MCF 10A (cell line): ENCODE data around the gene ARL5C. TPM values are rescaled to one million over a fixed set of nuclear protein-coding genes. Genes with fewer than 3 reads are reported as not detected.

ENCODE experiments used
- BruUV-seq: library from RNA; stranded (reverse); fragments of 400-500 nt; replicated peaks from 2 replicates; lab custom pipeline; 2021; lab: Mats Ljungman, UMichigan
- CTCF ChIA-PET: fragments of 300-600 bp; sonication (Branson Sonifier 250); formaldehyde crosslinking; extraction: SDS; loops from one replicate; lab custom pipeline; 2021; ENCODE audit warnings: antibody characterized with exemption, inconsistent platforms; lab: Yijun Ruan, JAX
- POLR2A ChIA-PET: fragments of 300-600, 350-650 bp; sonication (Branson Sonifier 250); formaldehyde crosslinking; extraction: SDS; loops from one replicate; lab custom pipeline; 2020; ENCODE audit warnings: antibody characterized with exemption, inconsistent platforms; lab: Yijun Ruan, JAX
- DNase-seq: peaks from one replicate; pipeline ENCODE4 v3.0.0-alpha.2; 2018; ENCODE audit not compliant: unreplicated experiment
- H3K27ac Mint-ChIP-seq: one replicate; pipeline ENCODE4 v1.8.0; 2022; ENCODE audit warnings: mild to moderate bottlenecking, low read depth, mixed read lengths; ENCODE audit not compliant: unreplicated experiment
- H3K27me3 Mint-ChIP-seq: one replicate; pipeline ENCODE4 v1.8.0; 2022; ENCODE audit warnings: mixed read lengths; ENCODE audit not compliant: insufficient read depth, unreplicated experiment
- H3K36me3 Mint-ChIP-seq: one replicate; pipeline ENCODE4 v1.8.0; 2022; ENCODE audit warnings: mild to moderate bottlenecking, moderate library complexity, mixed read lengths; ENCODE audit not compliant: insufficient read depth, unreplicated experiment
- H3K4me1 Mint-ChIP-seq: one replicate; pipeline ENCODE4 v1.8.0; 2022; ENCODE audit warnings: mixed read lengths; ENCODE audit not compliant: insufficient read depth, unreplicated experiment
- H3K4me3 Mint-ChIP-seq: one replicate; pipeline ENCODE4 v1.8.0; 2022; ENCODE audit warnings: mild to moderate bottlenecking, moderate library complexity, mixed read lengths; ENCODE audit not compliant: unreplicated experiment
- H3K9me3 Mint-ChIP-seq: one replicate; pipeline ENCODE4 v1.8.0; 2022; ENCODE audit warnings: mixed read lengths; ENCODE audit not compliant: unreplicated experiment
- intact Hi-C: fragments of 100-400 bp; cut with micrococcal nuclease; formaldehyde crosslinking; loops from 2 replicates; pipeline ENCODE4 v1.14.1; 2022
- total RNA-seq: library from RNA; stranded (reverse); gene quantifications from 2 replicates; pipeline ENCODE4 v1.2.3, GENCODE V29; 2022
- TF ChIP-seq, protein P1 (sequence below): fragments of 200-600 bp; IDR thresholded peaks from one replicate; pipeline ENCODE4 v1.8.0; 2022; ENCODE audit warnings: antibody characterized with exemption, mild to moderate bottlenecking; ENCODE audit not compliant: unreplicated experiment

ARL5C gene
- total RNA-seq, 1 experiment from 2014 or later = not detected

DNA sequence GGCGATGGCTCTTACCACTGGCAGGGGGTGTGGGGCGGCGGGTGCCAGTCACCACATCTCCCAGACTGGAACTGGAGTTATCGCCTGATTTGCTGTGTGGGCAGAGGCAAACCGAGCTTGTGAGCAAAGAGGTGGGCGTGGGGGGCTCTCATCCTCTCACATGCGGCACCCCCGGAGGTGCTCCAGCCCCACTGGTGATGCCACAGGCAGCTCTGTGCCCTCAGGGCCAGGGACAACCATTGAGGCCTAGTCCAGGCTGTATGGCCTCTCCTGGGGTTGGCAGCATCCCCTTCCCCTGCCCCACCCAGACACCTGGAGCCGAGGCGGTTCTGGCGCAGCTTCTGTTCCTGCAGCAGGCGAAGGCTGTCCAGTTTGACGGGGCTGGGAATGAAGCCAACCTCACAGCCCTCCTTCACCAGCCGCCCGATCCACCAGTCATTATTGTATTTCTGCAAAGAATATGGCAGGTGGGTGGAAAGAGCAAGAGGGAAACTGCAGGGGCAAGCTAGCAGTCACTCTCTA lies 20.6 kb upstream of the ARL5C start:
- ChIA-PET CTCF (no interaction called here), POLR2A (interaction anchor here (0.8 kb wide), 1 partner anchor 13 kb away, joined by 4 read pairs; the partner anchor contains the start of gene RPL19)
- intact Hi-C loops = no loop called here
- Mint-ChIP-seq H3K36me3 (peaks cover 51% of the 10 kb centered on the region), H3K27ac (no peak overlapping the region), H3K9me3 (no peaks in the 10 kb centered on the region), H3K4me1 (no peaks in the 10 kb centered on the region), H3K4me3 (no peak overlapping the region), H3K27me3 (no peaks in the 10 kb centered on the region)
- no TSS peak for BruUV-seq
- TF ChIP-seq, protein P1, sequence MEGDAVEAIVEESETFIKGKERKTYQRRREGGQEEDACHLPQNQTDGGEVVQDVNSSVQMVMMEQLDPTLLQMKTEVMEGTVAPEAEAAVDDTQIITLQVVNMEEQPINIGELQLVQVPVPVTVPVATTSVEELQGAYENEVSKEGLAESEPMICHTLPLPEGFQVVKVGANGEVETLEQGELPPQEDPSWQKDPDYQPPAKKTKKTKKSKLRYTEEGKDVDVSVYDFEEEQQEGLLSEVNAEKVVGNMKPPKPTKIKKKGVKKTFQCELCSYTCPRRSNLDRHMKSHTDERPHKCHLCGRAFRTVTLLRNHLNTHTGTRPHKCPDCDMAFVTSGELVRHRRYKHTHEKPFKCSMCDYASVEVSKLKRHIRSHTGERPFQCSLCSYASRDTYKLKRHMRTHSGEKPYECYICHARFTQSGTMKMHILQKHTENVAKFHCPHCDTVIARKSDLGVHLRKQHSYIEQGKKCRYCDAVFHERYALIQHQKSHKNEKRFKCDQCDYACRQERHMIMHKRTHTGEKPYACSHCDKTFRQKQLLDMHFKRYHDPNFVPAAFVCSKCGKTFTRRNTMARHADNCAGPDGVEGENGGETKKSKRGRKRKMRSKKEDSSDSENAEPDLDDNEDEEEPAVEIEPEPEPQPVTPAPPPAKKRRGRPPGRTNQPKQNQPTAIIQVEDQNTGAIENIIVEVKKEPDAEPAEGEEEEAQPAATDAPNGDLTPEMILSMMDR = no peak
- no peak for DNase-seq

DNA sequence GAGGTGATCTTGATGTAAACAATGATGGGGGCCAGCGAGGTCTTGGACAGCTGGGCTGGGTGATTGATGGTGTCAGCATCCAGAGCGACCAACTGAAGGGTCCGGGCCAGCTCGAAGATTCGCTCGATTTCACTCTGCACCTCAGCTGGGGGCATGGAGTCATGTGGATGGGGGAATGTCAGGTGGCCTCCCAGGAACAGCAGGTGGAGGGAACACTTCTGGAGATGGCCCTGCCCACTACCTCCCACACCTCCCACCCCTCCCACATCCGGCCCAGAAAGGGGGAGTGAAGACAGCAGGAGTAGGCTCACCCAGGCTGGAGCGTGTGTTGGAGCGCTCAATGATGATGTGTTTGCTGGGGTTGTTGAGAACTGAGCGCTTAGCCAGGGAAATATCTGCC lies 17.8 kb upstream of the ARL5C start:
- no peak for DNase-seq
- intact Hi-C loops = no loop called here
- peaks cover 43% of the 10 kb centered on the region for H3K36me3 Mint-ChIP-seq
- ChIA-PET CTCF (interaction anchor here (0.5 to 0.7 kb wide), 5 partner anchors 19 to 131 kb away, joined by 3 to 5 read pairs (median 3); no protein-coding TSS in a partner anchor), POLR2A (interaction anchor here (1.1 kb wide), 1 partner anchor 16 kb away, joined by 5 read pairs; the partner anchor contains the start of gene RPL19)
- H3K4me3 Mint-ChIP-seq = no peak overlapping the region
- no peaks in the 10 kb centered on the region for H3K9me3 Mint-ChIP-seq
- TF ChIP-seq, protein P1 = no peak
- peaks cover 1% of the 10 kb centered on the region for H3K4me1 Mint-ChIP-seq
- no TSS peak for BruUV-seq
- H3K27ac Mint-ChIP-seq = no peak overlapping the region
- H3K27me3 Mint-ChIP-seq = no peaks in the 10 kb centered on the region

DNA sequence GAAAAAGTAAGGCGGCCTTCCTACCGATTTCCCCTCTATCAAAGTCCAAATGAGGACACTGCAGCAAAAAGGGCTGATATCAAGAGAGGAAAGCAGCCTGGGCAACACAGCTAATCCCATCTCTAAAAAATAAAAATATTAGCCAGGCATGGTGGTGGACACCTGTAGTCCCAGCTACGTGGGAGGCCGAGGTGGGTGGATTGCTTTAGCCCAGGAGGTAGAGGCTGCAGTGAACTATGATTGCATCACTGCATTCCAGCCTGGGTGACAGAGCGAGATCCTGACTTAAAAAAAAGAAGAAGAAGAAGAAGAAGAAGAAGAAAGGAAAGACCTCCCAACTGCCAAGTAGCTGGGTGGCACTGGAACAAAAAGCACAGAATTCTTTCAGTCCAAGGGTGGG lies 17.1 kb upstream of the ARL5C start:
- Mint-ChIP-seq H3K4me3 (no peak overlapping the region), H3K36me3 (peaks cover 43% of the 10 kb centered on the region), H3K4me1 (peaks cover 6% of the 10 kb centered on the region), H3K27me3 (no peaks in the 10 kb centered on the region), H3K27ac (no peak overlapping the region), H3K9me3 (no peaks in the 10 kb centered on the region)
- no TSS peak for BruUV-seq
- ChIA-PET POLR2A (interaction anchor here (1.1 kb wide), 1 partner anchor 17 kb away, joined by 5 read pairs; the partner anchor contains the start of gene RPL19), CTCF (interaction anchor here (0.6 to 1.1 kb wide), 4 partner anchors 16 to 199 kb away, joined by 3 to 5 read pairs (median 3); no protein-coding TSS in a partner anchor)
- TF ChIP-seq, protein P1 = no peak
- no peak for DNase-seq
- intact Hi-C loops = no loop called here

DNA sequence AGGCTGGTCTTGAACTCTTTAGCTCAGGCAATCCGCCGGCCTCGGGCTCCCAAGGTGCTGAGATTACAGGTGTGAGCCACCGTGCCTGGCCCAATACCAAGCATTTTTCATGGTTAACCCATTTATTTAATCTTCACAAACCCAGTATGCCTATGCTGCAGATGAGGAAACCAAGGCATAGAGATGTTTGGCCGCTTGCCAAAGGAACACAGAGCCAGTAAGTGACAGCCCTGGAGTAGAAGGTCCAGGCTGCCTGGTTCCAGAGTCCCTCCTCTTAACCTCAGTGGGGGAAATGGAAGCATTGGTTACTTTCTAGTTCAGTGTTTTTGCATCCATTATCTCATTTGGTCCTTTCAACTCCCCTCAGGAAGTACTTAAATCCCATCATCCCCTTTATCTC lies 15.3 kb upstream of the ARL5C start:
- CTCF ChIA-PET = interaction anchor here (0.8 to 1.4 kb wide), 2 partner anchors 28 to 198 kb away, joined by 3 read pairs; no protein-coding TSS in a partner anchor
- TF ChIP-seq, protein P1 = no peak
- Mint-ChIP-seq H3K27ac (no peak overlapping the region), H3K27me3 (no peaks in the 10 kb centered on the region), H3K4me3 (no peak overlapping the region), H3K36me3 (peaks cover 43% of the 10 kb centered on the region), H3K4me1 (peaks cover 6% of the 10 kb centered on the region), H3K9me3 (no peaks in the 10 kb centered on the region)
- DNase-seq = no peak
- BruUV-seq = no TSS peak
- intact Hi-C loops = no loop called here
- POLR2A ChIA-PET = no interaction called here
